ENCODE measurements around the gene HMGCR.
"Not testable (repeated sequence)": the region's sequence is repeated elsewhere in the genome, so short reads cannot be mapped to it uniquely, and the experiment has no call there.

Gene HMGCR

GRCh38 chr5:75336615-75337336 lies at the start of gene HMGCR:
TSS of gene HMGCR (plus strand) at chr5:75337220. CDS start at chr5:75342606, 5,386 bp downstream.
- peak; percentile 96 for DNase-seq

DNA sequence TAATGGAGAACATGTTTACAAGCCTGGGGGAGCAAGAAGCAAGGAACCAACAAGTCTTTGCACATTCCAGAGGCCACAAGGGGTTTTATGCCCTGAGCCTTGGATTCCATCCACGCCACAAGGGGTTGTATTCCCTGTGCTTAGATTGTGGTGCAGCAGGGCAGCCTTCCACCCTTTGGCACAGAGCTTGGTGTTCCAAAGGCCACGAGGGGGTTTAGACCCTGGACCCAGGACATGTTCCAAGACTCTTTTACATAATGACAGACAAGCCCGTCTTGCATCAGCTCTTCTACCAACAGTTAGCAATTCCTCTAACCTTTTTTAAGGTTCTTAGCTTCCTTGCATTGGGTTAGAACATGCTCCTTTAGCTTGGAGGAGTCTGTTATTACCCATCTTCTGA lies 45.2 kb upstream of the HMGCR start:
- DNase-seq: not testable (repeated sequence)

DNA sequence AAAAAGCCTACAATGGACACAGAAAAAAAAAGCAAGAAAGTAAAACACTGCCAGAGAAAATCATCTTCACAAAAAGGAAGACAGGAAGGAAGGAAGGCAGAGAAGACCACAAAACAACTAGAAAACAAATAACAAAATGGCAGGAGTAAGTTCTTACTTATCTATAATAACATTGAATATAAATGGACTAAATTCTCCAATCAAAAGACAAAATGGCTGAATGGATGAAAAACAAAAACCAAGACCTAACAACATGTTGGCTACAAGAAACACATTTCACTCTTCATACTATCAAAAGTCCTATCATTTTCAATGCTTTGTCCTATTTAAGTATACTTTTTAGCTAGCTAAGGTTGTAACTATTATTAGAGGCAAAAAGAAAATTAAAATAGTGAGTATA lies 36.9 kb upstream of the HMGCR start:
- DNase-seq: no peak

GRCh38 chr5:75303419-75303818 lies 33.6 kb upstream of the HMGCR start:
- DNase-seq: no peak

GRCh38 chr5:75304486-75304885 lies 32.5 kb upstream of the HMGCR start:
- not testable (repeated sequence) for DNase-seq

GRCh38 chr5:75306746-75307145 lies 30.3 kb upstream of the HMGCR start:
- DNase-seq: no peak

DNA sequence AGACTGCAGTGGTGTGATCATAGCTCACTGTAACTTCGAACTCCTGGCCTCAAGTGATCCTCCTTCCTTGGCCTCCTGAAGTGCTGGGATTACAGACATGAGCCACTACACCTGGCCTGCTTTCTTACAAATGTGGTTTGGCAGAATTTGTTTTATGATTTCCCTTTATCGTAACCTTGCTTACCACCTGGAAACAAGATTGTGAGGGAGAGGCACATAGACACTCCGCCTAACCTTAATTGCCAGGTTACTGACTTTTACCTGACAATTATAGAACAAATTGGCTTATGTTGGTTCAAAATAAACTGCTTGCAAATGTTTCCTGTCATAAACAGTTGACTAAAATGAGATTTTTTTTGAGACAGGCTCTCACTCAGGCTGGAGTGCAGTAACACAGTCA lies 26.8 kb upstream of the HMGCR start:
- no peak for DNase-seq

- DNase-seq: not testable (repeated sequence)
Observed at GRCh38 chr5:75319148-75319547, 17.9 kb upstream of the HMGCR start.

GRCh38 chr5:75319638-75320037 lies 17.4 kb upstream of the HMGCR start:
- DNase-seq: no peak

DNA sequence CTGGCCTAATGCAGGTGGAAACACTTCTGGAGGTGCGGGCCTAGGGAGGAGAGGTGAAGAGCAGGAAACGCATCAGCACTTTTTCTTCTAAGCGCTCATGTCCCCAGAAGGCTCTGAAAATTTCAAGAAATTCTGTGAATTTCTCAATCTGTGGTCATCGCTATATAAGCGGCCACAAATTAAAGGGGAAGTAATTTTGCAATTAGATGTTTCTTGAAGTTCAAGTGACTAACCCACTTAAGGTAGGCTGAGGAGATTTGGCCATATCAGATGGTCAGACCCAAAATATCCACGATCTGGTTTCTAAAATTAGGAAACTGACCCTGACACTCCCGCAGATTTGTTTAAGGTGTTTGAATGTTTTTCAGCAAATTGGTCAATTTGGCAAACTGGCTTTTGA lies 16.6 kb upstream of the HMGCR start:
- DNase-seq: no peak

GRCh38 chr5:75322066-75322465 lies 15.0 kb upstream of the HMGCR start:
- no peak for DNase-seq

- DNase-seq: no peak
Observed at GRCh38 chr5:75324791-75325190, 12.2 kb upstream of the HMGCR start.

DNA sequence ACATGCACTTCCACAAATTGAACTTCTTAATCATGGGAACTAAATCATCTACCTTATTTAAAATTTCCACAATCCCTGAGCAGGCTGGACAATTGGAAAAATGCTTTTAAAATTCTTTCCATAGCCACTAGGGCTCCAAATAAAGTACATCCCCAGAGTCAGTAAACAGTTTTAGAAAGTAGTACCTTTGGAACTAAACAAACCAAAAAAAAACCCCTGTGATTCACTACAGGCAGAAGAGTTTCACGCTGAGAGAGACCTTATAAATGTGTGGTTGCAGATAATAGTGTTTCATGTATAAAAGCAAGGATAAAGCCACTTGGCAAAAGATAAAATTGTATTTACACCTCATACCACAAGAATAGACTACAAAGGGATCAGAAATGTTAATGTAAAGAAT lies 11.8 kb upstream of the HMGCR start:
- no peak for DNase-seq

- DNase-seq: no peak
Observed at GRCh38 chr5:75330404-75330803, 6.6 kb upstream of the HMGCR start.

GRCh38 chr5:75331095-75332090 lies 5.6 kb upstream of the HMGCR start:
- no peak for DNase-seq

DNA sequence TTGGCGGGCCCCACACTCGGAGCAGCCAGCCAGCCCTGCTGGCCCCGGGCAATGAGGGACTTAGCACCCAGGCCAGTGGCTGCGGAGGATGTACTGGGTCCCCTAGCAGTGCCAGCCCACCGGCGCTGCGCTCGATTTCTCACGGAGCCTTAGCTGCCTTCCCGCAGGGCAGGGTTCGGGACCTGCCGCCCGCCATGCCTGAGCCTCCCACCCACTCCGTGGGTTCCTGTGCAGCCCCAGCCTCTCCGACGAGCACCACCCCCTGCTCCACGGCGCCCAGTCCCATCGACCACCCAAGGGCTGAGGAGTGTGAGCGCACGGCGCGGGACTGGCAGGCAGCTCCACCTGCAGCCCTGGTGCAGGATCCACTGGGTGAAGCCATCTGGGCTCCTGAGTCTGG lies 3.3 kb upstream of the HMGCR start:
- DNase-seq: not testable (repeated sequence)

DNA sequence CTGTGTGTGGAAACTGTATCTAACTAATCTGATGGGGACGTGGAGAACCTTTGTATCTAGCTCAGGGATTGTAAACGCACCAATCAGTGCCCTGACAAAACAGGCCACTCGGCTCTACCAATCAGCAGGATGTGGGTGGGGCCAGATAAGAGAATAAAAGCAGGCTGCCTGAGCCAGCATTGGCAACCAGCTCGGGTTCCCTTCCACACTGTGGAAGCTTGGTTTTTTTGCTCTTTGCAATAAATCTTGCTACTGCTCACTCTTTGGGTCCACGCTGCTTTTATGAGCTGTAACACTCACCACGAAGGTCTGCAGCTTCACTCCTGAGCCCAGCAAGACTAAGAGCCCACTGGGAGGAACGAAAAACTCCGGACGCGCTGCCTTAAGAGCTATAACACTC lies 2.6 kb upstream of the HMGCR start:
- not testable (repeated sequence) for DNase-seq

- DNase-seq: no peak
Observed at GRCh38 chr5:75335486-75335885, 1.5 kb upstream of the HMGCR start.

GRCh38 chr5:75335952-75336614 lies 937 bp upstream of the HMGCR start:
- peak; percentile 12 for DNase-seq

- peak; percentile 5 for DNase-seq
Observed at GRCh38 chr5:75337366-75338021, 474 bp downstream of the HMGCR start.

DNA sequence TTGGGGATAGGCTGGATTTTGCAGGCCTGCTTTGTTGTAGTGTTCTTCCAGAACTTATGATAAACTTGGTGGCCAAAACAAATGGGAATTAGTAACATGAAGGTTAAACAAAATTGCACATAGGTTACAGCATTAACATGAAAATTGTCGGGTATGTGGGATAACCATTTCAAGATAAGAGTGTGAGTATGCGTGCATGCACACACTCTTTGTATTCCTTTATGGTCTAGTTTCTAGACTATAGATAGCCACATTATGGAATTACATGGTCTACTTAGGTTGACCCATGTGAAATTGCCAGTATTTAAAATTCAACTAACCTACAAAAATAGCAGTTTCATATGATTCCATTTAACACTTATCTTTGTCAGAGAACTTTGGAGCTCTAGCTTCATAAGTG lies 1.4 kb downstream of the HMGCR start:
- no peak for DNase-seq

DNA sequence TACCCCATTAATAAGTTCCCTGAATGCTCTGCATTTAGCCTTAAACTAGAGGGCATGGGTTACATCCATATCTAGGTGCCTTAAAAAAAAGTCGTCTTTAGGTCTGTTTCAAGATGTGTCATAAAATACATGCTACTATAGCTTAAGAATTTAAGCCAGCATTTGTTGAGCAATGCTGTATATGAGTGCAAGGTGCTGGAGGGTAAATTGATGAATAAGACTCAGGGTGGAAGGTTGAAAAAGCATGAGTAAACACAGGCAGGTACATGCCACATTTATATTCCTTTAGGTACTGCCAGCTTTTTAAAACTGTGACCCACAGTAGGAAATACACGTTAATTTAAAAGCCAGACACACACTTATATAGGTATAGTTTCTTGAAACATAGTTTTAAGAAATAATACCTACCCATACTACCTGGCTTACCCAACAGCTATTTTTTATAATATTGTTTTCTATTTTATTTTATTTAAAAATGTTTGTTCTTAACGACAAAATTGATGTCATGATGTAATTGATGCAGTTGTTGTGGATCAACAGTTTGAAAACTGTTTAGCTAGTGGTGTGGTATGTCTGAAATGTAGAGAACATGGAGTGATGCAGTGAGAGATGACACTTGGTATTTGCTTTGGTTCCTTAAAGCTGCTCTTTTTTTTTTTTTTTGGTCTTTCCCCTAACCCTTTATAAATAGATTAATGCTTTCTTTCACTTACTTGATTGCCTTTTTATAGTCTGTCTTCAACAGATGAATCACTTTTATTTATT lies 3.9 kb downstream of the HMGCR start:
- DNase-seq: no peak

Measured in activated T-cell treated with anti-CD3 and anti-CD28 coated beads for 4 hours (primary cell).